GM23338 (cell line): ENCODE data around the gene SMTNL2. TPM values are rescaled to one million over a fixed set of nuclear protein-coding genes. Genes with fewer than 3 reads are reported as not detected.

ENCODE experiments used
- ATAC-seq: fragments of 200-7000 bp; cut with Tn5 transposase; 3 replicates; pipeline ENCODE4 v1.9.1; 2020
- DNase-seq: peaks from one replicate; pipeline ENCODE4 v3.0.0-alpha.2; 2015; ENCODE audit warnings: low spot score
- H2AFZ ChIP-seq: fragments of 200-600 bp; sonication (generic); 2 replicates; pipeline ENCODE4 v1.8.0; 2016; ENCODE audit warnings: antibody characterized with exemption, mild to moderate bottlenecking, moderate library complexity
- H3F3A ChIP-seq: fragments of 200-600 bp; sonication (generic); replicated peaks from 2 replicates; pipeline ENCODE4 v1.8.0; 2017; ENCODE audit warnings: antibody characterized with exemption, mixed run types, low read depth
- H3K27ac ChIP-seq: fragments of 200-600 bp; sonication (generic); 2 replicates; pipeline ENCODE4 v1.6.1; 2016; ENCODE audit warnings: low read depth
- H3K27me3 ChIP-seq: fragments of 200-600 bp; sonication (generic); 2 replicates; pipeline ENCODE4 v1.8.0; 2016; ENCODE audit warnings: mild to moderate bottlenecking, mixed run types, moderate library complexity; ENCODE audit not compliant: insufficient read depth
- H3K36me3 ChIP-seq: fragments of 200-600 bp; sonication (generic); 2 replicates; pipeline ENCODE4 v1.8.0; 2016; ENCODE audit warnings: mild to moderate bottlenecking; ENCODE audit not compliant: insufficient read depth
- H3K4me1 ChIP-seq: fragments of 200-600 bp; sonication (generic); 2 replicates; pipeline ENCODE4 v1.8.0; 2016; ENCODE audit warnings: mild to moderate bottlenecking, moderate library complexity; ENCODE audit not compliant: insufficient read depth
- H3K4me2 ChIP-seq: fragments of 200-600 bp; sonication (generic); 2 replicates; pipeline ENCODE4 v1.7.1; 2017; ENCODE audit warnings: mixed run types
- H3K4me3 ChIP-seq: fragments of 200-600 bp; sonication (generic); 2 replicates; pipeline ENCODE4 v1.6.1; 2016; ENCODE audit warnings: mixed run types
- H3K79me2 ChIP-seq: fragments of 200-600 bp; sonication (generic); replicated peaks from 2 replicates; pipeline ENCODE4 v1.8.0; 2017; ENCODE audit warnings: mild to moderate bottlenecking; ENCODE audit not compliant: insufficient read depth
- H3K9me2 ChIP-seq: fragments of 200-600 bp; sonication (generic); 2 replicates; pipeline ENCODE4 v1.8.0; 2017; ENCODE audit not compliant: insufficient read depth
- H4K20me1 ChIP-seq: fragments of 200-600 bp; sonication (generic); replicated peaks from 2 replicates; pipeline ENCODE4 v1.8.0; 2017; ENCODE audit warnings: mild to moderate bottlenecking; ENCODE audit not compliant: insufficient read depth
- H3K27ac Mint-ChIP-seq: 2 replicates; pipeline ENCODE4 v1.8.0; 2020; ENCODE audit warnings: inconsistent platforms, mild to moderate bottlenecking, moderate library complexity, mixed read lengths
- H3K27me3 Mint-ChIP-seq: 3 replicates; pipeline ENCODE4 v1.8.0; 2022; ENCODE audit warnings: low read depth, mild to moderate bottlenecking, moderate library complexity, mixed read lengths, inconsistent platforms; ENCODE audit not compliant: insufficient read depth, poor library complexity
- H3K36me3 Mint-ChIP-seq: 3 replicates; pipeline ENCODE4 v1.8.0; 2021; ENCODE audit warnings: low read depth, mild to moderate bottlenecking, inconsistent platforms, moderate library complexity, mixed read lengths
- H3K4me1 Mint-ChIP-seq: 3 replicates; pipeline ENCODE4 v1.8.0; 2020; ENCODE audit warnings: mild to moderate bottlenecking, inconsistent platforms, mixed read lengths
- H3K4me3 Mint-ChIP-seq: 3 replicates; pipeline ENCODE4 v1.8.0; 2021; ENCODE audit warnings: moderate library complexity, mild to moderate bottlenecking, inconsistent platforms, mixed read lengths
- H3K9me3 Mint-ChIP-seq: 3 replicates; pipeline ENCODE4 v1.8.0; 2020; ENCODE audit warnings: moderate library complexity, mild to moderate bottlenecking, inconsistent platforms, mixed read lengths
- CREB1 ChIP-seq: fragments of 250-450 bp; sonication (Bioruptor Pico); IDR thresholded peaks from 2 replicates; pipeline ENCODE4 v1.5.0; 2020; ENCODE audit warnings: low read depth, mild to moderate bottlenecking, moderate library complexity
- CTCF ChIP-seq, 2 experiments: fragments of 200-600 bp in 1 of 2; sonication (generic) in 1 of 2; conservative IDR thresholded peaks; 2 replicates each; pipeline versions ENCODE4 v1.5.1 to v1.6.1; 2016 to 2017; ENCODE audit warnings: antibody characterized with exemption in 2 of 2, low read depth in 2 of 2, mild to moderate bottlenecking in 2 of 2, moderate library complexity in 1 of 2
- ETS1 ChIP-seq: IDR thresholded peaks from 2 replicates; pipeline ENCODE4 v1.6.1; 2016; ENCODE audit warnings: antibody characterized with exemption
- EZH2 ChIP-seq: fragments of 200-600 bp; sonication (generic); IDR thresholded peaks from one replicate; pipeline ENCODE4 v1.8.0; 2017; ENCODE audit warnings: antibody characterized with exemption, mild to moderate bottlenecking, low read depth; ENCODE audit not compliant: unreplicated experiment
- EZH2phosphoT487 ChIP-seq: fragments of 200-600 bp; sonication (generic); IDR thresholded peaks from one replicate; pipeline ENCODE4 v1.8.1; 2018; ENCODE audit warnings: antibody characterized with exemption; ENCODE audit not compliant: unreplicated experiment
- JUNB ChIP-seq: IDR thresholded peaks from one replicate; pipeline ENCODE4 v1.6.1; 2016; ENCODE audit warnings: antibody characterized with exemption; ENCODE audit not compliant: unreplicated experiment
- NANOG ChIP-seq: IDR thresholded peaks from 2 replicates; pipeline ENCODE4 v1.6.1; 2016; ENCODE audit warnings: antibody characterized with exemption, borderline replicate concordance
- POLR2AphosphoS5 ChIP-seq: IDR thresholded peaks from 2 replicates; pipeline ENCODE4 v1.6.1; 2016; ENCODE audit warnings: antibody characterized with exemption, low read depth
- REST ChIP-seq: IDR thresholded peaks from one replicate; pipeline ENCODE4 v1.6.1; 2018; ENCODE audit warnings: antibody characterized with exemption; ENCODE audit not compliant: unreplicated experiment
- STAT1 ChIP-seq: IDR thresholded peaks from one replicate; pipeline ENCODE4 v1.6.1; 2016; ENCODE audit warnings: antibody characterized with exemption; ENCODE audit not compliant: unreplicated experiment
- ZNF114 ChIP-seq: fragments of 250-450 bp; sonication (Bioruptor Pico); IDR thresholded peaks from 2 replicates; pipeline ENCODE4 v1.5.0; 2020; ENCODE audit warnings: mild to moderate bottlenecking, moderate library complexity
- ZNF331 ChIP-seq: fragments of 250-450 bp; sonication (Bioruptor Pico); IDR thresholded peaks from 2 replicates; pipeline ENCODE4 v1.5.0; 2020; ENCODE audit warnings: low read depth, mild to moderate bottlenecking, moderate library complexity
- ZNF462 ChIP-seq: fragments of 250-450 bp; sonication (Bioruptor Pico); IDR thresholded peaks from 2 replicates; pipeline ENCODE4 v1.5.0; 2020; ENCODE audit warnings: mild to moderate bottlenecking, moderate library complexity
- polyA plus RNA-seq: library from polyadenylated mRNA; unstranded; fragments of >200 nt; fragmentation: Nextera tagmentation; extraction: Ambion mirVana; gene quantifications from 2 replicates; pipeline ENCODE4 v1.2.1, GENCODE V29; 2016
- total RNA-seq: library from RNA; depleted of rRNA; stranded (reverse); fragments of >200 nt; shearing (Covaris generic); gene quantifications from 2 replicates; pipeline ENCODE4 v1.2.3, GENCODE V29; 2014

The SMTNL2 gene
- total and polyA plus RNA-seq, 2 experiments from 2014 or later: 1.3 to 4.3 TPM

- H3K36me3 ChIP-seq: no peaks in the 10 kb centered on the region
- H3K79me2 ChIP-seq: no peaks in the 10 kb centered on the region
- H3K27me3 ChIP-seq: no peaks in the 10 kb centered on the region
- DNase-seq (no peak), ATAC-seq (no peak)
- H3K4me3 Mint-ChIP-seq: no peak overlapping the region
- no peak overlapping the region for H3K4me2 ChIP-seq
- no peak overlapping the region for H2AFZ ChIP-seq
- H3K36me3 Mint-ChIP-seq: peaks cover 3% of the 10 kb centered on the region; the same call in 1 of the 3 replicates
- peaks cover 5% of the 10 kb centered on the region; the same call in 2 of the 3 replicates for H3K9me3 Mint-ChIP-seq
- TF ChIP-seq ETS1: no peak
- TF ChIP-seq NANOG: no peak
- no peak for TF ChIP-seq POLR2AphosphoS5
- TF ChIP-seq EZH2: no peak
- no peak for TF ChIP-seq REST
- no peak for TF ChIP-seq CTCF (conservative IDR thresholded peaks at IDR 0.05; ENCODE audit: low read depth in 2 of 2)
- TF ChIP-seq STAT1: no peak
- no peak for TF ChIP-seq ZNF331 (CRISPR knock-in tag)
- TF ChIP-seq ZNF114 (CRISPR knock-in tag): no peak
- no peak for TF ChIP-seq JUNB
- no peak for TF ChIP-seq ZNF462 (CRISPR knock-in tag)
- no peak for TF ChIP-seq CREB1 (CRISPR knock-in tag)
- TF ChIP-seq EZH2phosphoT487: no peak
- H3K4me1 ChIP-seq: peaks cover 22% of the 10 kb centered on the region
- H3K4me1 Mint-ChIP-seq: peaks cover 37% of the 10 kb centered on the region
- peaks cover 6% of the 10 kb centered on the region for H3K27me3 Mint-ChIP-seq
- no peaks in the 10 kb centered on the region for H3K9me2 ChIP-seq
- H3F3A ChIP-seq: no peaks in the 10 kb centered on the region
- H3K4me3 ChIP-seq: no peak overlapping the region
- no peak overlapping the region for H3K27ac ChIP-seq
- H4K20me1 ChIP-seq: no peaks in the 10 kb centered on the region
- H3K27ac Mint-ChIP-seq: no peak overlapping the region
Observed at GRCh38 chr17:4573669-4574068, 10.7 kb upstream of the SMTNL2 start.
